ENCODE measurements around the gene NUP93. TPM values are rescaled to one million over a fixed set of nuclear protein-coding genes. Genes with fewer than 3 reads are reported as not detected.
"Not testable (repeated sequence)": the region's sequence is repeated elsewhere in the genome, so short reads cannot be mapped to it uniquely, and the experiment has no call there.

NUP93 gene
- total RNA-seq, 2 donors from 2014 or later = 146 to 149 TPM

DNA sequence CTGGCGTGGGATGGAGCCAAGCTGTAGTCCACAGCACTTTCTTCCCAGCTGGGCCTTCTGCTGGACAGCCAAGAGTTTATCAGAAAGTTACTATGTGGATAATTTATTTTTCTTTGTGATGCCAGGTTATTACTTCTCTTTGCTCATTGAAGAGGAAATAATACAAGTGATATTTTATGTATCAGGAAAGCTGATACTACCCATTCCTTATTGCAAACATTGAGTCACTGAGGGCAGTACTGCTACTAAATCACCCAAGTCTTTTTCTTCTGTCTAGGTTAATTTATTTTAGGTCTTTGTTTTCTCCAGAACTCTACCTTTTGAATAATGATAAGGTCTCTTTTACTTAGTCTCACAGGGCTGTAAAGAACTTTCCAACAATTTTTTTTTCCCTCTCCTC, 8.3 kb downstream of the NUP93 start:
- peaks cover 4% of the 10 kb centered on the region for H3K4me1 ChIP-seq (ENCODE audit: control insufficient read depth, insufficient read depth, low read length)
- peaks cover 3% of the 10 kb centered on the region for H3K36me3 ChIP-seq (ENCODE audit: control insufficient read depth, insufficient read depth, low read length)
- no peak overlapping the region for H3K27ac ChIP-seq (ENCODE audit: low read depth, low read length)
- H3K27me3 Mint-ChIP-seq (ENCODE audit: insufficient read depth) = no peaks in the 10 kb centered on the region
- TF ChIP-seq, protein P1, sequence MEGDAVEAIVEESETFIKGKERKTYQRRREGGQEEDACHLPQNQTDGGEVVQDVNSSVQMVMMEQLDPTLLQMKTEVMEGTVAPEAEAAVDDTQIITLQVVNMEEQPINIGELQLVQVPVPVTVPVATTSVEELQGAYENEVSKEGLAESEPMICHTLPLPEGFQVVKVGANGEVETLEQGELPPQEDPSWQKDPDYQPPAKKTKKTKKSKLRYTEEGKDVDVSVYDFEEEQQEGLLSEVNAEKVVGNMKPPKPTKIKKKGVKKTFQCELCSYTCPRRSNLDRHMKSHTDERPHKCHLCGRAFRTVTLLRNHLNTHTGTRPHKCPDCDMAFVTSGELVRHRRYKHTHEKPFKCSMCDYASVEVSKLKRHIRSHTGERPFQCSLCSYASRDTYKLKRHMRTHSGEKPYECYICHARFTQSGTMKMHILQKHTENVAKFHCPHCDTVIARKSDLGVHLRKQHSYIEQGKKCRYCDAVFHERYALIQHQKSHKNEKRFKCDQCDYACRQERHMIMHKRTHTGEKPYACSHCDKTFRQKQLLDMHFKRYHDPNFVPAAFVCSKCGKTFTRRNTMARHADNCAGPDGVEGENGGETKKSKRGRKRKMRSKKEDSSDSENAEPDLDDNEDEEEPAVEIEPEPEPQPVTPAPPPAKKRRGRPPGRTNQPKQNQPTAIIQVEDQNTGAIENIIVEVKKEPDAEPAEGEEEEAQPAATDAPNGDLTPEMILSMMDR (conservative IDR thresholded peaks at IDR 0.05) = no peak
- H3K9me3 Mint-ChIP-seq = peaks cover 19% of the 10 kb centered on the region
- H3K4me1 Mint-ChIP-seq = peaks cover 15% of the 10 kb centered on the region
- 88 to 100% methylated on average over 1 of the region's 1 CpG for WGBS, 2 experiments (ENCODE audit: insufficient coverage in 1 of 2, insufficient read length in 1 of 2)
- H3K27me3 ChIP-seq (ENCODE audit: control insufficient read depth, insufficient read depth, low read length, poor library complexity, severe bottlenecking) = no peaks in the 10 kb centered on the region
- no peak for DNase-seq
- no peak overlapping the region for H3K4me3 Mint-ChIP-seq
- peaks cover 28% of the 10 kb centered on the region for H3K36me3 Mint-ChIP-seq (ENCODE audit: low read depth)
- H3K27ac Mint-ChIP-seq = no peak overlapping the region
- no peaks in the 10 kb centered on the region for H3K9me3 ChIP-seq (ENCODE audit: control insufficient read depth, low read length)
- H3K9ac ChIP-seq (ENCODE audit: extremely low read depth, low read length, poor library complexity, severe bottlenecking) = no peak overlapping the region
- no peak overlapping the region for H3K4me3 ChIP-seq (ENCODE audit: low read length)

DNA sequence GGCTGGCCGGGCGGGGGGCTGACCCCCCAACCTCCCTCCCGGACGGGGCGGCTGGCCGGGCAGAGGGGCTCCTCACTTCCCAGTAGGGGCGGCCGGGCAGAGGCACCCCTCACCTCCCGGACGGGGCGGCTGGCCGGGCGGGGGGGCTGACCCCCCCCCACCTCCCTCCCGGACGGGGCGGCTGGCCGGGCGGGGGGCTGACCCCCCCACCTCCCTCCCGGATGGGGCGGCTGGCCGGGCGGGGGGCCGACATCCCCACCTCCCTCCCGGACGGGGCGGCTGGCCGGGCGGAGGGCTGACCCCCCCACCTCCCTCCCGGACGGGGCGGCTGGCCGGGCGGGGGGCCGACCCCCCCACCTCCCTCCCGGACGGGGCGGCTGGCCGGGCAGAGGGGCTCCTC, 9.4 kb downstream of the NUP93 start:
- not testable (repeated sequence) for H3K27ac Mint-ChIP-seq; H3K9ac ChIP-seq (ENCODE audit: extremely low read depth, low read length, poor library complexity, severe bottlenecking); H3K27ac ChIP-seq (ENCODE audit: low read depth, low read length); H3K27me3 Mint-ChIP-seq (ENCODE audit: insufficient read depth); H3K4me3 Mint-ChIP-seq; H3K36me3 ChIP-seq (ENCODE audit: control insufficient read depth, insufficient read depth, low read length); H3K27me3 ChIP-seq (ENCODE audit: control insufficient read depth, insufficient read depth, low read length, poor library complexity, severe bottlenecking); H3K4me1 ChIP-seq (ENCODE audit: control insufficient read depth, insufficient read depth, low read length); H3K4me3 ChIP-seq (ENCODE audit: low read length); H3K9me3 ChIP-seq (ENCODE audit: control insufficient read depth, low read length); DNase-seq
- H3K4me1 Mint-ChIP-seq = peaks cover 23% of the 10 kb centered on the region
- peaks cover 19% of the 10 kb centered on the region for H3K9me3 Mint-ChIP-seq
- no CpG with 5 or more reads among the region's 38 CpGs for WGBS, 2 experiments (ENCODE audit: insufficient coverage in 1 of 2, insufficient read length in 1 of 2)
- H3K36me3 Mint-ChIP-seq (ENCODE audit: low read depth) = peaks cover 28% of the 10 kb centered on the region

DNA sequence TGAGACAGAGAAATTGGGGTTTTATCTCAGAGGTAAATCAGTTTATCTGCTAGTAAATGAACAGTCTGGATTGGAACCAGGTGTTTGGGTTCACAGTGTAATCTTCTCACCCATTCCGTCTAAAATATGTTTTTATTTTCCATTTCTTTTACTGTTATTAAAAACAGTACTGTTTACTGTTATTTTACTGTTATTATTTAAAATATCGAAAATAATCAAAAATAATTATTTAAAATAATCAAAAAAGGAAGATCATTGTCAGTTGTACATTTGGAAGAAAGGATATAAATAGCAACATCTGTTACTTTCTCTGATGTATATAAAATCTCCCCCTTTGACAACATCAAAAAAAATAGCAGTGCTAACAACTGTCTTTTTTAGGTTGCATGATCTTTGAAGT, 11.5 kb downstream of the NUP93 start:
- no peaks in the 10 kb centered on the region for H3K9me3 ChIP-seq (ENCODE audit: control insufficient read depth, low read length)
- no peak overlapping the region for H3K27ac ChIP-seq (ENCODE audit: low read depth, low read length)
- peaks cover 33% of the 10 kb centered on the region for H3K4me1 Mint-ChIP-seq
- H3K4me3 ChIP-seq (ENCODE audit: low read length) = no peak overlapping the region
- H3K9ac ChIP-seq (ENCODE audit: extremely low read depth, low read length, poor library complexity, severe bottlenecking) = no peak overlapping the region
- WGBS, 2 experiments (ENCODE audit: insufficient coverage in 1 of 2, insufficient read length in 1 of 2) = no CpG with 5 or more reads among the region's 2 CpGs
- no peaks in the 10 kb centered on the region for H3K27me3 ChIP-seq (ENCODE audit: control insufficient read depth, insufficient read depth, low read length, poor library complexity, severe bottlenecking)
- H3K36me3 ChIP-seq (ENCODE audit: control insufficient read depth, insufficient read depth, low read length) = no peaks in the 10 kb centered on the region
- no peak overlapping the region for H3K4me3 Mint-ChIP-seq
- TF ChIP-seq, protein P1 (conservative IDR thresholded peaks at IDR 0.05) = no peak
- peaks cover 26% of the 10 kb centered on the region for H3K36me3 Mint-ChIP-seq (ENCODE audit: low read depth)
- no peak overlapping the region for H3K27ac Mint-ChIP-seq
- no peaks in the 10 kb centered on the region for H3K27me3 Mint-ChIP-seq (ENCODE audit: insufficient read depth)
- H3K9me3 Mint-ChIP-seq = peaks cover 19% of the 10 kb centered on the region
- peaks cover 4% of the 10 kb centered on the region for H3K4me1 ChIP-seq (ENCODE audit: control insufficient read depth, insufficient read depth, low read length)
- DNase-seq = no peak
